Stimulated activated naive CD4-positive, alpha-beta T cell (primary cell): ENCODE data around the gene LEMD1.
"Not testable (repeated sequence)": the region's sequence is repeated elsewhere in the genome, so short reads cannot be mapped to it uniquely, and the experiment has no call there.

ENCODE experiments used
- DNase-seq, 6 experiments: peaks; one replicate each; lab custom pipeline; 2025; lab: John Stamatoyannopoulos, UW

LEMD1 gene

DNA sequence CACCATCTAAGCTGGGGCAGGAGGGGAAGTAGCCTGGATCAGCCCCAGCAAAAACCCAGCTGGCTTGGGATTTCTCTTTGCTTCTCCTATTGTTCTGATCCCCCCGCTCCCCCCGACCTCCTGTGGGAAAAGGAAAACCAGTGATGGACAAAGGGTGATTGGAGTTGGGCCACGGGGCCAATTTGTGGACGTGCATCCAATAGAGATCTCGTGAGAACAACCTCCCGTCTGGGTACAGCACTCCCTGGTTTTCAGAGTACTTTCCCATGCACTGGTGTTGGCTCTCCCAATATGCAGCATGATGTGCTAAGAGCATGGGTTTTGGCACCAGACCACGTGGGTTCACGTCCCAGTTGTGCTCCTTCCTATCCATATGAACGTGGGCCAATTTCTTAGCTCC is 25.0 kb upstream of the LEMD1 start:
- no peak for DNase-seq

DNA sequence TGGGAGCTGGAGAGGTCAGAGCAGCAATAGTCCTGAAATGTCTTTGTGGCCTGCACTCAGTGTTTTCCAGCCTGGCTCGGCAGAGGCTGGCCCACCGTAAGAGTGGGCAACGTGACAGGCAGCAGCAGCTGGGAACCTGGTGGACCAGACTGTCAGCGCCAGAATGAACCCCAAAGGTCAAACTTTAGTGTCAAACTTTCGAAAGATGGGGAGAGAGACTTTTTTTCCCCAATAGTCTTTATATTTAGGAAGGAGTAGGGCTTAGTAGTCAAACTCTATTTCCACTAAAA is 23.7 kb upstream of the LEMD1 start:
- DNase-seq = no peak

GRCh38 chr1:205444931-205445645 is 23.2 kb upstream of the LEMD1 start:
- DNase-seq = no peak

- DNase-seq = no peak
Observed at GRCh38 chr1:205444300-205444930, 22.6 kb upstream of the LEMD1 start.

- DNase-seq = no peak
Observed at GRCh38 chr1:205443585-205444299, 21.9 kb upstream of the LEMD1 start.

GRCh38 chr1:205442051-205442725 is 20.3 kb upstream of the LEMD1 start:
- DNase-seq = no peak

GRCh38 chr1:205441716-205442050 is 19.8 kb upstream of the LEMD1 start:
- no peak for DNase-seq

DNA sequence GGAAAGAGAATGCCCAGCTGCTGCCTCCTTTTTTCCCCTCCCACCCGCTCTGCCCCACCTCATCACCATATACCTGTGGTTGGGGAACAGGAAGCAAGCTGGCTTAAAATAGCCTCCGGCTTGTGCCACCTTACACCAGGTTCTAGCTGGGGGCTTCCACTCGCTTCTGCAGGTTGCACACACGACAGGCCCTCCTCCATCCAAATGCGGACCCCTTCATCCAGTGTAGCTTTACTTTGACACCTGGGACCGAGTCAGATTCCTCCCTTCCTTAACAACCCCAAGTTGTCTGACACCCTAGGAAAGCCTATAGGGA is 19.4 kb upstream of the LEMD1 start:
- peak in 1 of 6 experiments; percentile 24 for DNase-seq

DNA sequence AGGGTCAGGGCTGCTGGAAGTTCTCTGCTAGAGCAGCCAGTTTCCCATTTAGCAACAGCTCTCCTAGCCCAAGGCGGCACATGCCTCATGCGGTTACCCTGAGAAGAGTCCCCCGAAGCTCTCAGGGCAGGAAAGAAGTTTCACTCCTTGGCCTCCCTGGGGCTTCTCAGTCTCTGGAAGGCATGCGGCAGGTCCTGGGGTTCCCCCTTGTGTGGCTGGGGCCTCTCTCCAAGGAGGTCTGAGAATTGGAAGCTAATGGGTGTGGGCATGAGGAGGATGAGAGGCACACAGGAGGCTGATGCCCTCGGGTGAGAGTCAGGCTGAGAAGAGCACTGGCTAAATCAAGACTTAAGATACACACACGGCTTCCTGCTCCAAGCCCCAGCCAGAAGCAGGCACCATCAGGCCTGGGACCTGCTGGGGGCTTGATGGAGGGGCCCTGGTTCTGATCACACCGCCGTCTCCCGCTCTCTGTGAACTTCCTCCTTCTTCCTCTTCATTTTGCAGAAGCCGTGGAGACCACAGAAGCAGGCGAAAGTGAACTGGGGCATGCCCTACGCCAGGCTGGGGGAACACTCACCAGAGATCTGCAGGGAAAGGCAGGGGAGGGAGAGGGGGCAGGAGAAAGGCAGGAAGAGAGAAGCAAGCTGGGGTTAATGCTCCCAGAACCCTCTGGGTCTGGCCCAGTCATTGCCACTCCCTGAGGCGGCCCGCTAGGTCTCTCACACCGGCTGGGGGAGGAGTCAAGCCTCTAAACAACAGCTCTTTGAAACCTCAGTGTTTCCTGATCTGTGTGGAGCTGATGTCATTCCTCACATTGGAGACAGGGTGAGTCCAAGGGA is 18.8 kb upstream of the LEMD1 start:
- DNase-seq = peak; percentile 18 to 49 (median 40)

- DNase-seq = no peak
Observed at GRCh38 chr1:205440121-205440475, 18.2 kb upstream of the LEMD1 start.

GRCh38 chr1:205438213-205439158 is 16.6 kb upstream of the LEMD1 start:
- no peak for DNase-seq

DNA sequence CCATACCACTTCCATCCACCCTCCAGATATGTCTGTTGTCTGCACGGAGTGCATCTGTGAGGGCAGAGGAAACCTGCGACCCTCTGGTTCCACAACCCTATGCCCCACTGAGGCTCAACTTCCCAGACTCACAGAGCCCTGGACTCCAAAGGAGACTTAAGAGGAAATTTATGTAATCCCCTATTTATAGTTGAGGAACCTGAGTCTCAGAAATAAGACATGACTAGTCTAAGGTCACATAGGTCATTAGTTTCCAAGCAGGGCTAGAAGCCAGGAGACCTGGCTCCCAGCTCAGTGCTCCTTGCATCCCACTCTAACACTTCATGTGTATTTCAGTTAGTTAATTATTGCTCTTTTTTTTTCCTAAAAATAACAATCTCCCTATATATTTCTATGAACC is 15.7 kb upstream of the LEMD1 start:
- no peak for DNase-seq

- no peak for DNase-seq
Observed at GRCh38 chr1:205436776-205437410, 15.0 kb upstream of the LEMD1 start.

- no peak for DNase-seq
Observed at GRCh38 chr1:205435578-205436573, 14.0 kb upstream of the LEMD1 start.

DNA sequence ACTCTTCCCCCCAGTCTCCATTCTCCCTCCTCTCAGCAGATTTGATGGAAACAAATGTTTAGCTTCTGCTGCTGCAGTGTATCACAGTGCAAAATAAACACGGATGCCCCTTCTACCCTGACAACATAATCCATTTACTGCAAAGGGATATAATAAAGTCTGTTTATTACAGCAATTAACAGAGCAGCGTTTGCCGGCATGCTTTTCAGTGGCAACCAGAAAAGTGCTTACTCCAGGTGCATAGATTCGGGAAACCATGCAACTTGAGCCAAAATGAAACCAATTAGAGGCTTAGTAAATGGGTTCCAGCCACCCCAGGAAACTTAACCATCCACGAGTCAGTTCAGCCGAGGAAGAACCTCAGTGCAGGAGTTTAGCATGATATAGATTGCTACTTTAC is 12.9 kb upstream of the LEMD1 start:
- no peak for DNase-seq

DNA sequence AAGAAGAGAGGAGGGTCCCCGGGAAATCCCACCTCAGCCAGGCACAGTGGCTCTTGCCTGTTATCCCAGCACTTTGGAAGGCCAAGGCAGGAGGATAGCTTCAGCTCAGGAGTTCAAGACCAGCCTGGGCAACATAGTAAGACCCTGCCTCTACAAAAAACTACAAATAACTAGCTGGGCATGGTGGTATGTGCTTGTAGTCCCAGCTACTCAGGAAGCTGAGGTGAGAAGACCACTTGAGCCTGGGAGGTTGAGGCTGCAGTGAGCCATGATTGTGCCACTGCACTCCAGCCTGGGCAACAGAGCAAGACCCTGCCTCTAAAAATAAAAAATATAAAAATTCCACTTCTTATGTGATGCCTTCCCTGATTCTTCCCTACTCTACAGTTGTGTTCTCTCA is 10.8 kb upstream of the LEMD1 start:
- DNase-seq = not testable (repeated sequence)

- DNase-seq = no peak
Observed at GRCh38 chr1:205432116-205432515, 10.3 kb upstream of the LEMD1 start.

- DNase-seq = peak; percentile 17 to 51 (median 34)
Observed at GRCh38 chr1:205430696-205431305, 8.9 kb upstream of the LEMD1 start.
